Measurements from ENCODE around the gene DYNLT4.
A peak's percentile ranks its signal among the peaks of the same experiment; 100 is the strongest.
"Not testable (repeated sequence)": the region's sequence is repeated elsewhere in the genome, so short reads cannot be mapped to it uniquely, and the experiment has no call there.

The DYNLT4 gene, protein sequence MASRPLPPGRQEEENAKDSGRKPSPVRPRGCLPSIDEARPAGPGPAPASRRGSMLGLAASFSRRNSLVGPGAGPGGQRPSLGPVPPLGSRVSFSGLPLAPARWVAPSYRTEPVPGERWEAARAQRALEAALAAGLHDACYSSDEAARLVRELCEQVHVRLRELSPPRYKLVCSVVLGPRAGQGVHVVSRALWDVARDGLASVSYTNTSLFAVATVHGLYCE

GRCh38 chr1:44806704-44807363 lies at the start of gene DYNLT4:
Gene DYNLT4, minus strand, starts transcription at chr1:44807351. Its CDS starts 683 bp downstream, at chr1:44806668.
- DNase-seq: peak; percentile 23

GRCh38 chr1:44855742-44856141 lies 48.6 kb upstream of the DYNLT4 start:
- no peak for DNase-seq

- DNase-seq: no peak
Measured at GRCh38 chr1:44854970-44855369, 47.8 kb upstream of the DYNLT4 start.

- DNase-seq: no peak
Measured at GRCh38 chr1:44853201-44853600, 46.0 kb upstream of the DYNLT4 start.

DNA sequence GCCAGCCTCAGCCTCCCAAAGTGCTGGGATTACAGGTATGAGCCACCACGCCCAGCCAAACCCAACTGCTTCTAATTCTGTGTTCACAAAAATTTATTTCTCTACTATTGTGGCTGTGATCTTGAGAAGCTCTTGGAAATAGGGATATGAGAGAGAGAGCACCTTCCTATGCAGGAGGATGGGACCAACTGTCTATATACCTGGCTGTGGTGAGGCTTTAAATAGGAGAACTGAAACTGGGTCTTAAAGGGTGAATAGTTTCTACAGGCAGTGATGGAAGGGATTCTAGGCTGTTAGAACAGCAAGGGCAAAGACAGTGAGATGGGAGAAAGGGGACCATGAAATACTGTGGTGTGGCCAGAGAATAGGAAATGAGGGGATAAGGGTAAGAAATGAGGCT lies 44.2 kb upstream of the DYNLT4 start:
- DNase-seq: no peak

DNA sequence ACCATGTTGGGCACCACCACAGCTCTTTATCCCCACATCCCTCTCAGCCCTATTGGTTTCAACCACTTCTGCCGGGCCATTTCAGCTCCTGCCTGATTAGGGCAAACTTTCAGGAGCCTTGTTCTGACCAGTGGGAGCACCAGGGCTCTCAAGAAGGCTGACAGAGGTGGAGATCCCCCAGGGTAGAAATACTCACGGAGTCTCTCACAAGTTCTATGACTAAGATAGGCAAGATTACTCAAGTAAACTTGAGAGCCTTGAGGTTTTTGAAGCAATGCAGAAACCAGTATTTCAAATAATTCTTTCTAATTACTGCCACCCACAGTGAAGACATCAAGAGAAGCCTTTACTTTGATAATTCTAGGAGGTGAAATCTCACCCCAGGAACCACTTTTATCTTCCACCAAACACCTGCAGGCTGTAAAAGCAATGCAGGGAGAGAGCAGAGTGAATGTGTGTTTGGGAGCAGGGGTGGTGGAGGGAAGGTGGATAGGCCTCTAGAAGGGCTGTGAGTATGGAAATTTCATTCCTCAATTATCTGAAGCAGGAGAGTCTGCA lies 42.5 kb upstream of the DYNLT4 start:
- DNase-seq: no peak

GRCh38 chr1:44848456-44849181 lies 41.5 kb upstream of the DYNLT4 start:
- DNase-seq: no peak

DNA sequence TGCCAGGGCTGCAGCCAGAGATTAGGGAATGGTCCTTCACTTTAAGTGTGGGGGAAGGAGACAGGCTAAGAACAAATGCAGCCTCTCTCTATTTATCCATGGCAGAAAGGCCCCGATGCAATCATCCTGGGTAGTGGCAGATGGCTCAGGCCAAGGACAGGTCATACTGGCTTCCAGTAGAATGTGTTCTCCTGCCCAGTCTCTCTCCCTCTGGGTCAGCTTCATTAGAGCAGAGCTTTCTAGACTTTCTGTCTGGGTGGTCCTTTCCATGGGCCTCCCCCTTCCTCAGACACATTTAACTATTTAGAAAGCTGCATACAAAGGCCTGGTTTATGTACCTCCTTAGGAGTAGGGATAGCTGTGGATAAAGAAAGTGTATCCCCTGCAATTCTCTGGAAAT lies 40.7 kb upstream of the DYNLT4 start:
- no peak for DNase-seq

DNA sequence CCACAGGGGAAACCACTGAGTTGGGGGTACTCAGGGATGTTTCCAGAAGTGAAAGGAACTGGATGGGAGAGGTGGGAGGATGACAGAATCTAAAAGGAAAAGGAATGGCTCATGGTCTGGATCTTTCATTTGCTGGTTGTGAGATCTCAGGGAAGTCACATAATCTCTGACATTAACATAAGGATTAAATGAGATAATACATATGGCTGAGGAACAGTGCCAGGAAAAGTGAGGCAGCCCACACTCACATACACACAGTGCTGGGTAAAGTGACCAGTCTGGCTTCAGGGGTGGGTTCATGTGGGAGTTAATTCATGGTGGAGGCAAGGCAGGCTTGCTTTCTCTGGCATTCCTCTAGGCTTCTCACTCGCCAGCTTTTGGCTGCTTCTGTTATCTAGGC lies 39.8 kb upstream of the DYNLT4 start:
- DNase-seq: no peak

DNA sequence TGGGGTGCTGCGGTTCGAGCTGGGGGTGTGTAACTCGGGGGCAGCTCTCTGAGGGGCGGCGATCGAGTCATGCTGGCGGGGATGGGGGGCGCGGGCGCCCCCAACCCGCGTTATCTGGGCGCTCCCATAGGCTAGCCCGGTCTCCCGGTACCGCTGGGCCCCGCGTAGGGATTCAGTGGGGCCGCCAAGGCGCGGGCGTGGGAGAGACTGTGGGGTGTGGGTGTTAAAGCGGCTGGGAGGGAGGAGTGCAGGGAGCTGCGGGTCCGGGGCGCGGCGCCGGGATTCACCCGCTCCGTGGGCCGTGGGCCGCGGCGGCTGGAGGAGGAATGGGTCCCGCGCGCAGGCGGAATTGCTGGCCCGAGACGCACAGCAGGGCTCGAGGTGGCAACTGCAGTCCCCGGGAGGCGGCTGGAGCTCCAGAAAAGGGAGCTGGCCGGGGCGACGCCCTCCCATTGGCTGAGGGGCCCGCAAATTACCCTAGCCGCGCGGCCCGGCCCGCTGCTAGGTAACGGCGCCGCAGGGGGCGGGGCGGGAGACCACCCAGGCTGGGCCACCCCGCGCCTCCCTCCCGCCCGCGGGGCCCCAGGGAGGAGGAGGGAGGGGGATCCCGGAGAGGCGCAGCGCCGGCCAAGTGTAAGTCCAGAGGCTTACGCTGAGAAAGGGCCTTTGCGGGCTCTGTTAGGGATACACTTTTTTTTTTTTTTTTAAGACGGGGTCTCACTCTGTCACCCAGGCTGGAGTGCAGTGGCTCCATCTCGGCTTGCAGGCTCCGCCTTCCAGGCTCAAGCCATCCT lies 35.9 kb upstream of the DYNLT4 start, which contains the start of gene PTCH2:
PTCH2 (minus strand) TSS at position 392 of the 794 bp plus-strand sequence; CDS start at position 71, 321 bp downstream.
- no peak for DNase-seq

- DNase-seq: no peak
Measured at GRCh38 chr1:44842486-44842861, 35.3 kb upstream of the DYNLT4 start.

DNA sequence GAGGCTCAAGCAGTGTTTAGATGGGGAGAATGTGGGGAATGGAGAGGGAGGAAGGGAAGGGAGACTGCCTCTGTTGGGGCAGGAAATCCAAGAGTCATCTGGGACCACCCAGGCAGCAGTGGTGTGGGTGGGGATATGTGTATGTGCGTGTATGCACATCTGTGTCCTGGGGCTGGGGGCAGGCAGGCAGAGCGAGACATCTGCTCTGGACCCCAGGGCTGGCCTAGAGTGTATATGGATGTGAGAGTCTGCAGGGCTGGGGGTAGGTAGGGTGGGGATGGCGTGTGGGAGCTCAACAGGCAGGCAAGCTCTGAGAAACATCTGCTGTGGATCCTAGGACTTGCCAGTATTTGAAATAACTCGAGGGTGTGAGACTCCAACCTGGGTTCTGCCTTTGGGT lies 32.4 kb upstream of the DYNLT4 start:
- DNase-seq: no peak

DNA sequence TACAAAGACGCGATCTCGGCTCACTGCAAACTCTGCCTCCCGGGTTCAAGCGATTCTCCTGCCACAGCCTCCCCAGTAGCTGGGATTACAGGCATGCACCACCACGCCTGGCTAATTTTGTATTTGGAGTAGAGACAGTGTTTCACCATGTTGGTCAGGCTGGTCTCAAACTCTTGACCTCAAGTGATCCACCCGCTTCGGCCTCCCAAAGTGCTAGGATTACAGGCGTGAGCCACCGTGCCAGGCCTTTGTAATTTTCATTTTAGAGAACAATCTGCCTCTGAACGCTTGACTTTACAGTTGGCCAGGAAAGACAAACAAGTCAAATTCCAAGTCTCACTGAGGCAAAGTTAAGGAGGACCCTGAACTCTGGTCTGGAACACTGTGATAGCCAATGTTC lies 31.1 kb upstream of the DYNLT4 start:
- not testable (repeated sequence) for DNase-seq

DNA sequence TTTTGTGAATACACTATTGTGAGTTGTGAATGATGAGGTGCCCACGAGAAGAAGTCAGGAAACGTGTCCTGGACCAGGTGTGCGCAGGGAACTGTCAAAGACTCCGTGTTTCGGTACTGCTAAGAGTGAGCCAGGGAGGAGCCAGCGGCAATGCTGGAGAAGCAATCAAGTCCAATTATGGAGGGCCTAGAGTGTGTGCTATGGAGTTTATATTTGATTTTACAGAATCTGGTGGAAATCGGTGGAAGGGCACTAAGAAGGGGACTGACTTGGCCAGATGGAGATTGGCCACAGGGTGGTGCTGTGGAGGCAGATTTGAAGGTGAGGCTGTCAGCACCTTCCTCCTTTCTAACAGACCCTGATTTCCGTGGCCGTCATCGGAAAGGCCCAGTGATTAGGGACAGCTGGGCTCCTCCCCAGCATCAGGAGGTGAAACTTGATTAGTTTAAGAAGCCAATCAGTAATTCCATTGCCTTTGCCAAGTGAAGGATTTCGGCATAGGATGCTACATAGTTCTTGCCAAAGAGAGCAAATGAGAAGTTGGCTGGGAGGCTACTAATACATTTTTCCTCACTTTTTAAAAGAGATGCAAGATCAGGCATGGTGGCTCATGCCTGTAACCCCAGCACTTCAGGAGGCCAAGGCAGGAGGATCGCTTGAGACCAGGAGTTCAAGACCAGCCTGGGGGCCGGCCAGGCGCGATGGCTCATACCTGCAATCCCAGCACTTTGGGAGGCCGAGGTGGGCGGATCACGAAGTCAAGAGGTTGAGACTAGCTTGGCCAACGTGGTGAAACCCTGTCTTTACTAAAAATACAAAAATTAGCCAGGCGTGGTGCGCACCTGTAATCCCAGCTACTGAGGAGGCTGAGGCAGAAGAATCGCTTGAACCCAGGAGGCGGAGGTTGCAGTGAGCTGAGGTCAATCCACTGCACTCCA lies 28.9 kb upstream of the DYNLT4 start:
- peak; percentile 89 for DNase-seq

DNA sequence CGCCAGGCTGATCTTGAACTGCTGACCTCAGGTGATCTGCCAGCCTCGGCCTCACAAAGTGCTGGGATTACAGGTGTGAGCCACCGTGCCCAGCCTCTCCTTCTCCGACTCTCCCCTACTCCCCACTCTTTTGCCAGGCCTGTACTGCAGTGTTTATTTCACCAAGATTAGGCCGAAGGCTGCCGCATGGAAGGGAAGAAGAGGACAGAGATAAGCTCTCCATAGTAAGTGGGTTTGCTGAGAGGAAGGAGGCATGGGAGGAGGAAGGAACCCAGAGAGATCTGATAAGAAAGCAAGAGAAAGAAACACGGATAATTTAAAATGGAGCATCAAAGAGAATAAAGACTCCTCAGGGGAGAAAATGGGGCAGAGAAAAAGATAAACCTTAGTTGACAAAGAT lies 27.2 kb upstream of the DYNLT4 start:
- no peak for DNase-seq

- no peak for DNase-seq
Measured at GRCh38 chr1:44832056-44832705, 25.0 kb upstream of the DYNLT4 start.

GRCh38 chr1:44831516-44831915 lies 24.4 kb upstream of the DYNLT4 start:
- no peak for DNase-seq

GRCh38 chr1:44830900-44831304 lies 23.8 kb upstream of the DYNLT4 start:
- no peak for DNase-seq

GRCh38 chr1:44829506-44830384 lies 22.6 kb upstream of the DYNLT4 start:
- no peak for DNase-seq

DNA sequence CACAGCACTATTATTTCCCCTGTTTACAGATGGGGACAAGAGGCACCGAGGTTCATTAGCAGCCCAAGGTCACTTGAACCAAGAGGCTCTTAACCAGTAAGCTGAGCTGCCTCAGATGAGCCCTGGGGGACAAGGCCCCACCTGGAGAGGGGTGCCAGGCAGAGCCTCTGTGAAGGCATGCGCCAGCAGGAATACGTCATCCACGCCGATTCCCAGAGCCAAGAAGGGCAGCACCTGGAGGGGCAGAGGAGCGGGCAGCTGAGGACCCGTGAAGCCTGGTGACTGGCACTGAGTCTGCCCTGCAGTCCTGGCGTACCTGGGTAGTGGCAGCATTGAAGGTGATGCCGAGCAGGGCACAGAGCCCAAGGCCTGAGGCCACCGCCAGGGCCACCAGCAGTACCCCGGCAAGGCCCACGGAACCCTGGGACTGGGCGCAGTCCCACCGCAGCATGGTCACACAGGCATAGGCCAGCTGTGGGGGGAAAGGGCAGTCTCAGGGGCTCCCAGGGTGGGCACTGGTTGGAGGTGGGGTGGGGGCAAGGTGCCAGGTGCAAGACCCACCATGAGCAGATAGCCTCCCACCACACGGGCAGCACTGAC lies 21.8 kb upstream of the DYNLT4 start:
- DNase-seq: no peak
